Stimulated activated CD8-positive, alpha-beta memory T cell treated with anti-CD3 and anti-CD28 coated beads, Interleukin-12 subunit alpha, Interleukin-12 subunit beta, amount 100 ng/mL, for 1 hour (primary cell): ENCODE measurements around the gene IRF2.

ENCODE experiments used
- DNase-seq: peaks from one replicate; pipeline ENCODE4 v3.0.0-alpha.2; 2020; ENCODE audit warnings: low read depth

IRF2 gene

DNA sequence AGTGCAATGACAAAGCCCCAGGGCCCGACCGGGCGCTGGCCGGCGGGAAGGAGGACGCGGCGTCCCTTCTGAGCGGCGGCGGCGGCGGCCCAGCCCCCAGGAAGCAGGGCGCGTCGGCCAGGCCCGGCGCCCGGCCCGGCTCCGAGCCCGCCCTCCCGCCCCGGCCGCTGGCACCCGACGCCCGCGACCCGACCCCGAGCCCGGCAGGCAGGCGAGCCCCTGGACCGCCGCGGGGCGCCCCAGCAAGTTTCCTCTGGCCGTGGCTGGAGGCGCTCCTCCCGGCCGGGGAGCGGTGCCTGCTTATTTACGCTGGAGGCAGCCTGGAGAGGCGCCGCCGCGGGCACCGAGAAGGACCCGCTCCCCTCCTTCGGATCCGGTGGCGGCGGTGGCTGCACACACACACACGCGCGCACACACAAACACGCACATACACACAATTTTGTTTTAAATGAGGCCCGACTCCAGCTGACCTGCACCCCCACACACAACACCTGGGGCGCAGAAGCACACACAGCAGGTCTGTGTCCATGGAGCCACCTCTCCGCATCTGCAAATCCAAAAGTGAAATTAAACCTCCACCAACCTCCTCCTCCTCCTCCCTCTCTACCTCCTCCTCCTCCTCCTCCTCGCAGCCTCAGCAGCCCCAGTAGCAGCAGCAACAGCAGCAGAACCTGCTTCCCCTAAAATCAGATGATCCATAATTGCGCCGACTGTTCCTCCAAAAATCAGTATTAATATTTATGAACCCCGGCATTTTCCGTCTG, 669 bp downstream of the IRF2 start:
- DNase-seq: peak; percentile 27

DNA sequence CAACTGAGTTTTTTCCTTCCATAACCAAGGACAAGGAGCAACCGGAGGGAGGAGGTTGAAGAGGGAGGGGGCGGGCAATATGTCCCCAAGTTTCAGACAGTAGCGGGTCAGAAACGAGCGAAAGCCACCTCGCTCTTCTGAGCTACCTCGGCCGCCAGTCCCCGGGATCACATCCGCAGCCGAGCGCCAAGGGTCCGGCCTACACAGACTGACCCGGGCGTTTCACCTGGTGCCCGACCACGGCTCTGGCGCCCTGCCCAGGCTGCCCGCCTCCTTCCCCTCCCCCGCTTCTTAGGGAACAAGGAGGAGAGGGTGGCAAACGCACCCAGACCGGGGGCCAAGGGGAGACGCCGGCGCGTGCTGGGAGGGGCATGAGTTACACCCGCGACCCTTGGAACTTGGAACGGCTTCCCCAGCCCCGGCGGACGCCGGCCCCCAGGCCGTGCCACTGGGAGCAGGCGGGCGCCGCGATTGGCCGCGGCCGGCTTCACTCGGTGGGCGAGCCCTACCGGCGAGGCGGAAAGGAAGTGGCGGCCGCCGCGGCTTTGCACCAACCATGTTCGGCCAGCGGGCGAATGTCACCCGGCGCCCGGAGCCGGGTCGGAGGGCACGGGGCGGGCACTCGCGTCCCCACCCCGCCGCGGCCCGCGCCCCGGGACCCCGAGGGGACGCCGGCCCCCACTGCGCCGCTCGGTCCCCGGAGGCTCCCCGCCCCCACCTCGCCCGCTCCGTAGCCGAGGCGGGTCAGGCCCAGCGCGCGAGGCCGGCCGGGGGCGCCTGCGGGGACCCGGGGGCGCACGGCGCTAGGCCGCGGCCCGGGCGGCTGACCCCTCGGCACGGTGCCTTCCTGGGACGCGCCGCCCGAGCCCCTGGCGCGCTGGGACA, 1.5 kb downstream of the IRF2 start:
- no peak for DNase-seq

DNA sequence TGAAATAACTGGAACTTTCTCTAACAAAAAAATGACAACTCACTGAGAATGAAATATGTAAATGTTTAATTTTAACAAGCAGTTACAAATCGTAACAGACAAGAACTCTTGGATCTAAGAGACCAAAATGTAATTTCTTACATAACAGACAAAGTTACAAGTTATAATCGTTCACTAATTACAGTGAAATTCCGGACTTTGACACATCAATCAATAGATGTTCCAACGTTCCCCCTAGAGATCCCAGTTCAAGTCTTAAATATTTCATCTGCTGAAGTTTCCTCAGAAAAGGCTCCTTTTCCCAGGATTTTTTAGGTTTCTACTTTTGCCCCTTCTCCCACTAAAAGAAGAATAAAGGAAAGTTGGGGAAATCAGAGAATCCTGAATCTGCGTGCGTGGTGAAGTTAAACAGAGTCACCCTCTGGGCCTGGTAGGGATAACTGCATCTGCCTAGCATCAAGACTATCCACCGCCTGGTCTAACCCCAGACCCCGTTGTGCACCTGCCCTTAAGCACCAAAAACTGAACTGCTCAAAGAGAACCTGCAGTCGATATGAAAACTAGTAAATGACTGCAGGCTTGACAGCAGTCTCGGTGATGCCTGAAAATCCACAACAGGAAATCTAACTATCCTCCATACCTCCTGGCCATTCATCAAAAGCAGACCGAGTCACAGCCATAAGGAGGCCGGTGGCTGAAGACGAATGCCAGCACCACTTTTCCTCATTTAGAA, 2.3 kb downstream of the IRF2 start:
- DNase-seq: no peak

DNA sequence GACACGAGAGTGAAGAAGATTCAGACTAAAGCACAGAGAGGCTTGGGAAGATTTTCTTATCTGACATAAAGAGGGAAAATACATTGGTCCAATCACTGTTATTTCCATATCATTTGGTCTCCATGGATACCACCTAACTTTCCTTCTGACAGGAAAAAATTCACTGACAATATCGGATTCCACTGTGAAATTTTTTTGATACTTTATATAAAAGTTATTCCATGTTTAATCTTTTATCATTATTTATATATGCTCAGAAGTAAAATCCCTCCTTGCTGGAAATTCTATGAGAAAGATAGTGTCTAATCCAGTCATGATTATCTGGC, 3.6 kb downstream of the IRF2 start:
- no peak for DNase-seq

DNA sequence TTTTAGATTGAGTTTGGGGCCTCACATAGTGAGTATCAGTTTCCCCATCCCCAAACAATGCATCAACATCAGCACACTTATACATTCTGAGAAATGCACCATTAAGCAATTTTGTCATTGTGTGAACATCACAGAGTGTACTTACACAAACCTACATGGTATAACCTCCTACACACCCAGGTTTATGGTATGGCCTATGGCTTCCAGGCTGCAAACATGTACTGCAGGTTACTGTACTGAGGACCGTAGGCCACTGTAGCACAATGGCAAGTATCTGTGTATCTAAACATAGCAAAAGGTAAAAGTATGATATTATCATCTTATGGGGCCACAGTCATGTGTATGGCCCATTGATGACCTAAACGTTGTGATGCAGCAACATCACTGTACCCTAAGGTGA, 7.7 kb downstream of the IRF2 start:
- DNase-seq: no peak

DNA sequence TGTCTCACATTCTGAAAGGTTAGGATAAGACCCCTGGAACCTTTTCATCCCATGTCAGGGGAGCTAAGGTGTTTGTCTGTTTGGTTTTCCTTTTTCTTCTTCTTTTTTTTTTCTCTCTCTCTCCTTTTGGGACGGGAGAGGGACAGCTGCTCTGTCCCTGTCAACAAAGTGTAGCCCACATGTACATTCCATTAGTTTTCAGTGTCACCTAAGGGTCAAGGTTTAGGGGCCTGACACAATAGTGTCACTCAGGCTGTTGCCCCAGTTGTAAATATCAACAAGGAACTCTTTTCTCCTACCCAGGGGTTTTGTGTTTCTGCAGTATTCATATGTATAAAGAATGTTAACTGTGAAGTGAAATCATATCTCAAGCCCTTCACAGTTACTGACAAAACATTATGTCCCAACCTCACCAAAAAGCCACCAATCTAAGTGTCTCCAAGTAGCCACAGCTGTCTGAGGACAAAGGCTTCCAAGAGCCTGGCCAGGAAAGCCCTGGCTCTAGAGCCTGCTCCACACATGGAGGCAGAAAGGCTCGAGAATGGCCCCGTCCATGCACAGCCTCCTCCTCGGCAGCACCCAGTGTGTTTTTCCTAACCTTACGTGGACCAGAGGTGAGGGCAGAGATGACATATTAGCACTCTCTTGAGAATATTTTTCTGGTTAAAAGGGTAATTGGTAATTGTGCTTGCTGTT, 9.4 kb downstream of the IRF2 start:
- no peak for DNase-seq

- DNase-seq: no peak
These were observed 10.5 kb downstream of the IRF2 start for GRCh38 chr4:184463856-184464255.

- no peak for DNase-seq
These were observed 11.2 kb downstream of the IRF2 start for GRCh38 chr4:184463158-184463557.

DNA sequence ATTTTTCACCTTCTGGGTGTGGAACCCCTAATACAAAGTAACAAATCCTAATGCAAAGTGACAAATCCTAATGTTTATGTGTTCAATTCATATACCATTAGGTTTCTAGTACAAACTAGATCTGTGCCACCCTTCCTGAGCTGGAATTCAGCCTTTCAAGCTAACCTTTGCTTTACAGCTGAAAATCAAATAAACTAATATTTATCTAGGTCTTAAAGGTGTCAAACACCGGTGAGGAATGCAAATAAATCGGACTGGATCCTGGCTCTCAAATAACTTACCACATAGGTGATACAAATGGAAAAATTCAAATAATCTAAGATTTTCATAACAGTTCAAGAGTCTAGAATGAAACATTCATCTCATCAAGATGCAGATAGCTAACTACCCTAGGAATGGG, 11.6 kb downstream of the IRF2 start:
- DNase-seq: no peak

- no peak for DNase-seq
These were observed 12.5 kb downstream of the IRF2 start for GRCh38 chr4:184461711-184462441.

GRCh38 chr4:184460499-184461285, 13.7 kb downstream of the IRF2 start:
- no peak for DNase-seq

GRCh38 chr4:184459413-184459812, 14.9 kb downstream of the IRF2 start:
- no peak for DNase-seq

GRCh38 chr4:184457535-184458249, 16.7 kb downstream of the IRF2 start:
- no peak for DNase-seq

GRCh38 chr4:184456337-184456736, 18.0 kb downstream of the IRF2 start:
- DNase-seq: no peak

DNA sequence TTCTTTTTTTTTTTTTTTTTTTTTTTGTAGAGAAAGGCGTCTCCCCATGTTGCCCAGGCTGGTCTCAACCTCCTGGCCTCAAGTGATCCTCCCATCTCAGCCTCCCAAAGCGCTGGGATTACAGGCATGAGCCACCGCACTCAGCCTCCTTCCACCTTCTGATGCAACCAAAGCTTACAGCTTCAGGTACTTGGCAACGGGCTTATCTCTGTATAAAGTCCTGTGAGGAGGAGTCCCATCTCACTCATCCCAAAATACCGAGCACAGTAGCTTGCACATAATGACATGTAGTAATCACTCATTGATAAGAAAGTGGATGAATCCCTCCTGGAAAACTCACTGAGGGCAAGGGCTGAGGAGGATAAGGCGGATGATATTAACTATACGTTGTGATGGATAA, 19.1 kb downstream of the IRF2 start:
- no peak for DNase-seq

GRCh38 chr4:184453365-184454160, 20.8 kb downstream of the IRF2 start:
- DNase-seq: no peak

- DNase-seq: no peak
These were observed 21.6 kb downstream of the IRF2 start for GRCh38 chr4:184452740-184453139.

- no peak for DNase-seq
These were observed 22.6 kb downstream of the IRF2 start for GRCh38 chr4:184451726-184452125.
